Glutamatergic neuron (in vitro differentiated cells): ENCODE data around the gene MYOC. TPM values are rescaled to one million over a fixed set of nuclear protein-coding genes. Genes with fewer than 3 reads are reported as not detected.
"Not testable (repeated sequence)": the region's sequence is repeated elsewhere in the genome, so short reads cannot be mapped to it uniquely, and the experiment has no call there.

Source experiments
- DNase-seq: peaks from one replicate; pipeline ENCODE4 v3.0.0; 2022
- H3K27ac Mint-ChIP-seq: one replicate; pipeline ENCODE4 v1.8.0; 2020; ENCODE audit warnings: mild to moderate bottlenecking, mixed read lengths, inconsistent platforms; ENCODE audit not compliant: unreplicated experiment
- H3K27me3 Mint-ChIP-seq: one replicate; pipeline ENCODE4 v1.8.0; 2020; ENCODE audit warnings: mild to moderate bottlenecking, moderate library complexity, mixed read lengths, inconsistent platforms; ENCODE audit not compliant: unreplicated experiment
- H3K36me3 Mint-ChIP-seq: one replicate; pipeline ENCODE4 v1.8.0; 2020; ENCODE audit warnings: mild to moderate bottlenecking, mixed read lengths, inconsistent platforms; ENCODE audit not compliant: unreplicated experiment
- H3K4me1 Mint-ChIP-seq: one replicate; pipeline ENCODE4 v1.8.0; 2020; ENCODE audit warnings: mild to moderate bottlenecking, low read depth, mixed read lengths, inconsistent platforms; ENCODE audit not compliant: unreplicated experiment
- H3K4me3 Mint-ChIP-seq: one replicate; pipeline ENCODE4 v1.8.0; 2020; ENCODE audit warnings: mild to moderate bottlenecking, mixed read lengths, inconsistent platforms; ENCODE audit not compliant: unreplicated experiment
- H3K9me3 Mint-ChIP-seq: one replicate; pipeline ENCODE4 v1.8.0; 2020; ENCODE audit warnings: mild to moderate bottlenecking, moderate library complexity, mixed read lengths, inconsistent platforms; ENCODE audit not compliant: unreplicated experiment
- CTCF ChIP-seq: fragments of 200-600 bp; sonication (generic); IDR thresholded peaks from one replicate; pipeline ENCODE4 v1.5.0; 2021; ENCODE audit not compliant: partially characterized antibody, unreplicated experiment
- long read RNA-seq: library from polyadenylated mRNA; unstranded; transcript quantifications from one replicate; pipeline ENCODE4 v2.0.0, GENCODE V29; 2020; ENCODE audit not compliant: unreplicated experiment
- total RNA-seq: library from RNA; stranded (reverse); fragmentation: NEBNext Ultra II Directional; extraction: Animal tissue kit (Norgen Biotek cat#: 25700); gene quantifications from one replicate; pipeline ENCODE4 v1.2.1, GENCODE V29; 2021; ENCODE audit not compliant: unreplicated experiment

Gene MYOC
- total RNA-seq: not detected
- long read RNA-seq: 0 reads

DNA sequence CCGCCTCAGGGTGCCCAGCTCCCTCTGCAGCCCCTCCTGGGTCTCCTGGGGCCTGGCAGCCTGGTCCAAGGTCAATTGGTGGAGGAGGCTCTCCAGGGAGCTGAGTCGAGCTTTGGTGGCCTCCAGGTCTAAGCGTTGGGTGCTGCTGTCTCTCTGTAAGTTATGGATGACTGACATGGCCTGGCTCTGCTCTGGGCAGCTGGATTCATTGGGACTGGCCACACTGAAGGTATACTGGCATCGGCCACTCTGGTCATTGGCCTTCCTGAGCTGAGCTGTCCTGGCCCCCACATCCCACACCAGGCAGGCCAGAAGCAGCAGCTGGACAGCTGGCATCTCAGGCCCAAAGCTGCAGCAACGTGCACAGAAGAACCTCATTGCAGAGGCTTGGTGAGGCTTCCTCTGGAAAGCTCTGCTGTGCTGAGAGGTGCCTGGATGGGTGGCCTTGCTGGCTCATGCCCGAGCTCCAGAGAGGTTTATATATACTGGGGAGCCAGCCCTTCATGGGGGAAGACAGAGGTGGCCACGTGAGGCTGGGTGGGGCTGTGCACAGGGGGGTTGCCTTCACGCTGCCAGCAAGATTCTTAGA, at the start of gene MYOC:
TSS of gene MYOC (minus strand) at position 455 of the 589 bp plus-strand sequence. CDS start at position 378, 77 bp downstream.
- H3K9me3 Mint-ChIP-seq: peaks cover 2% of the 10 kb centered on the region
- H3K27me3 Mint-ChIP-seq: peaks cover 5% of the 10 kb centered on the region
- no peaks in the 10 kb centered on the region for H3K36me3 Mint-ChIP-seq
- DNase-seq: no peak
- H3K27ac Mint-ChIP-seq: no peak within 1 kb of the TSS
- TF ChIP-seq CTCF: no peak
- peaks cover 6% of the 10 kb centered on the region for H3K4me1 Mint-ChIP-seq
- no peak within 1 kb of the TSS for H3K4me3 Mint-ChIP-seq

DNA sequence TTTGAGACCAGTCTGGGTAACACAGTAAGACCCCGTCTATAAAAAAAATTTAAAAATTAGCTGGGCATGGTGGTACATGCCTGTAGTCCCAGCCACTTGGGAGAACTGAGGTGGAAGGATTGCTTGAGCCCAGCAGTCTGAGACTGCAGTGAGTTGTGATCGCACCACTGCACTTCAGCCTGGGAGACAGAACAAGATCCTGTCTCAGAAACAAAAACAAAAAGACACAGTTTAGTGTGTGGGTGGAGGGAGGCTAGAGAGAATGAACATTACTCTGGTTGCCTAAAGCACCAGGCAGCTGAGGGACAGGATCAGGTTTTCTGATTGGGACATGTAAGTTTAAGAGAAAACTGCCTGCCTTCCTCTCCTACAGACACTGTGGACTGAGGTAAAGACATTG, 47.0 kb upstream of the MYOC start:
- no peak overlapping the region for H3K4me3 Mint-ChIP-seq
- H3K27me3 Mint-ChIP-seq: peaks cover 1% of the 10 kb centered on the region
- no peak overlapping the region for H3K27ac Mint-ChIP-seq
- no peak for DNase-seq
- H3K4me1 Mint-ChIP-seq: no peaks in the 10 kb centered on the region
- TF ChIP-seq CTCF: no peak
- peaks cover 22% of the 10 kb centered on the region for H3K36me3 Mint-ChIP-seq
- H3K9me3 Mint-ChIP-seq: peaks cover 2% of the 10 kb centered on the region

DNA sequence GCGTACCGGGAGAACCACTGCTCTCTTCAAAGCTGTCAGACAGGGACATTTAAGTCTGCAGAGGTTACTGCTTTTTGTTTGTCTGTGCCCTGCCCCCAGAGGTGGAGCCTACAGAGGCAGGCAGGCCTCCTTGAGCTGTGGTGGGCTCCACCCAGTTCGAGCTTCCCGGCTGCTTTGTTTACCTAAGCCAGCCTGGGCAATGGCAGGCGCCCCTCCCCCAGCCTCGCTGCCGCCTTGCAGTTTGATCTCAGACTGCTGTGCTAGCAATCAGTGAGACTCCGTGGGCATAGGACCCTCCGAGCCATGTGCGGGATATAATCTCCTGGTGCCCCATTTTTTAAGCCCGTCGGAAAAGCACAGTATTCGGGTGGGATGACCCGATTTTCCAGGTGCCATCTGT, 43.3 kb upstream of the MYOC start:
- not testable (repeated sequence) for H3K27me3 Mint-ChIP-seq, H3K9me3 Mint-ChIP-seq, DNase-seq, H3K4me1 Mint-ChIP-seq, H3K27ac Mint-ChIP-seq, H3K4me3 Mint-ChIP-seq
- H3K36me3 Mint-ChIP-seq: peaks cover 22% of the 10 kb centered on the region

- not testable (repeated sequence) for H3K9me3 Mint-ChIP-seq, DNase-seq, H3K4me3 Mint-ChIP-seq, H3K4me1 Mint-ChIP-seq, H3K27me3 Mint-ChIP-seq, H3K27ac Mint-ChIP-seq
- peaks cover 24% of the 10 kb centered on the region for H3K36me3 Mint-ChIP-seq
Measured at GRCh38 chr1:171693541-171693940, 41.1 kb upstream of the MYOC start.

- no peak for DNase-seq
- Mint-ChIP-seq H3K9me3 (peaks cover 4% of the 10 kb centered on the region), H3K27ac (no peak overlapping the region), H3K4me1 (no peaks in the 10 kb centered on the region), H3K27me3 (peaks cover 4% of the 10 kb centered on the region), H3K36me3 (peaks cover 5% of the 10 kb centered on the region), H3K4me3 (no peak overlapping the region)
- TF ChIP-seq CTCF: no peak
Measured at GRCh38 chr1:171683870-171684269, 31.4 kb upstream of the MYOC start.

DNA sequence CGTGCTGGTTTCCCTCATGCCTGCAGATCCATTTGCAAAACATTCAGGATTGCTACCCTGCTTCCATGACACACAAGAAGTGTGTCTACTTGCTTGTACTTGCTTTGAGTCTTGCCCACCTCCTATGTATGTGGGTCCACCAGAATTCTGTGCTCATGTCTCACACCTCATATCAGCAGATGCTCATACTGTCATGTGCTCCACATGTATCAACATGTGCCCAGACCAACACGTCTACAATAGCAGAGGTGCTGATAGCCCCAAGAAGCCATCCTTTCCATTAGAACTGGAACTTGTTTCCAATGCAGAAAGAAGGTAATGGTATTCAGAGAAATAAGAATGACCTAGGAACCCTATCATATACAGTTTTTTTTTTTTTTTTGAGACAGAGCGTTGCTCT, 27.9 kb upstream of the MYOC start:
- TF ChIP-seq CTCF: no peak
- H3K36me3 Mint-ChIP-seq: no peaks in the 10 kb centered on the region
- no peaks in the 10 kb centered on the region for H3K4me1 Mint-ChIP-seq
- no peaks in the 10 kb centered on the region for H3K27me3 Mint-ChIP-seq
- H3K27ac Mint-ChIP-seq: no peak overlapping the region
- DNase-seq: no peak
- H3K4me3 Mint-ChIP-seq: no peak overlapping the region
- peaks cover 2% of the 10 kb centered on the region for H3K9me3 Mint-ChIP-seq
